ENCODE results near the gene RDM1. TPM values are rescaled to one million over a fixed set of nuclear protein-coding genes. Genes with fewer than 3 reads are reported as not detected.
"Not testable (repeated sequence)": the region's sequence is repeated elsewhere in the genome, so short reads cannot be mapped to it uniquely, and the experiment has no call there.

The RDM1 gene
- total and polyA plus RNA-seq, 7 experiments from 2014 or later = 0.39 to 6.9 TPM; not detected in 5

DNA sequence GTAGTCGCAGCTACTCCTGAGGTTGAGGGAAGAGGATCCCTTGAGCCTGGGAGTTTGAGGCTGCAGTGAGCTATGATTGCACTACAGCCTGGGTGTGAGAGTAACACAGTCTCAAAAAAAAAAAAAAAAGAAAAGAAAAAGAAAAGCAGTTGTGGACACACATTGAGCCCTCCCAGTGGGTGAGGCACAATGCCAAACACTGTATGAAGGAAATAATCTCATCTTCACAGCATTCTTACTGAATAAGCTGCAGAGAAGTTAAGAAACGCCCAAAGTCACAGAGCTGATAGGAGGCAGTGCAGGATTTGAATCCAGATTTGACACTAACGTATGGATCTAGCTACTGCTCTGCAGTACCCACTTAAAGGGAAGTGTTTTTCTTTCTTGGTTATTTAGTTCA is 18.8 kb upstream of the RDM1 start:
- no peak overlapping the region for H3K27ac ChIP-seq (ENCODE audit: low read depth, low read length)
- DNase-seq (no peak), ATAC-seq (no peak)
- no peaks in the 10 kb centered on the region for H3K36me3 ChIP-seq (ENCODE audit: control insufficient read depth in 2 of 3, insufficient read depth in 3 of 3, low read length in 3 of 3)
- H3K27ac Mint-ChIP-seq = no peak overlapping the region
- POLR2A ChIA-PET = interaction anchor here (0.6 kb wide), 1 partner anchor 930 kb away, joined by 4 read pairs; no protein-coding TSS in a partner anchor
- H3K4me1 Mint-ChIP-seq = peaks cover 0 to 2% (median 0%) of the 10 kb centered on the region in 7 donors
- H3K4me3 Mint-ChIP-seq = no peak overlapping the region
- no peaks in the 10 kb centered on the region for H3K27me3 ChIP-seq (ENCODE audit: control insufficient read depth in 2 of 2, insufficient read depth in 2 of 2, low read length in 2 of 2)
- H3K4me1 ChIP-seq (ENCODE audit: control insufficient read depth in 2 of 2, insufficient read depth in 2 of 2, low read length in 2 of 2) = no peaks in the 10 kb centered on the region
- H3K4me3 ChIP-seq (ENCODE audit: low read length) = no peak overlapping the region
- H3K9me3 Mint-ChIP-seq = no peaks in the 10 kb centered on the region
- no peaks in the 10 kb centered on the region for H3K9me3 ChIP-seq (ENCODE audit: control insufficient read depth in 2 of 3, low read length in 3 of 3)
- CTCF ChIA-PET = interaction anchor here (0.6 to 0.7 kb wide), 2 partner anchors 22 to 200 kb away, joined by 4 to 5 read pairs; no protein-coding TSS in a partner anchor
- peaks cover 0 to 18% (median 0%) of the 10 kb centered on the region in 5 donors for H3K27me3 Mint-ChIP-seq
- H3K36me3 Mint-ChIP-seq = no peaks in the 10 kb centered on the region
- intact Hi-C loops (cut with micrococcal nuclease) = no loop called here

GRCh38 chr17:35948092-35948491 is 17.5 kb upstream of the RDM1 start:
- H3K27ac Mint-ChIP-seq = no peak overlapping the region
- Histone ChIP-seq H3K4me3 (ENCODE audit: low read length) (no peak overlapping the region), H3K27me3 (ENCODE audit: control insufficient read depth in 2 of 2, insufficient read depth in 2 of 2, low read length in 2 of 2) (no peaks in the 10 kb centered on the region), H3K4me1 (ENCODE audit: control insufficient read depth in 2 of 2, insufficient read depth in 2 of 2, low read length in 2 of 2) (no peaks in the 10 kb centered on the region), H3K36me3 (ENCODE audit: control insufficient read depth in 2 of 3, insufficient read depth in 3 of 3, low read length in 3 of 3) (no peaks in the 10 kb centered on the region), H3K9me3 (ENCODE audit: control insufficient read depth in 2 of 3, low read length in 3 of 3) (no peaks in the 10 kb centered on the region), H3K27ac (ENCODE audit: low read depth, low read length) (no peak overlapping the region)
- no peaks in the 10 kb centered on the region for H3K36me3 Mint-ChIP-seq
- CTCF ChIA-PET = no interaction called here
- POLR2A ChIA-PET = no interaction called here
- H3K9me3 Mint-ChIP-seq = no peaks in the 10 kb centered on the region
- H3K4me3 Mint-ChIP-seq = no peak overlapping the region
- ATAC-seq = no peak
- no peak for DNase-seq
- intact Hi-C loops (cut with micrococcal nuclease) = no loop called here
- peaks cover 0 to 19% (median 4%) of the 10 kb centered on the region in 5 donors for H3K27me3 Mint-ChIP-seq
- peaks cover 0 to 2% (median 0%) of the 10 kb centered on the region in 7 donors for H3K4me1 Mint-ChIP-seq

DNA sequence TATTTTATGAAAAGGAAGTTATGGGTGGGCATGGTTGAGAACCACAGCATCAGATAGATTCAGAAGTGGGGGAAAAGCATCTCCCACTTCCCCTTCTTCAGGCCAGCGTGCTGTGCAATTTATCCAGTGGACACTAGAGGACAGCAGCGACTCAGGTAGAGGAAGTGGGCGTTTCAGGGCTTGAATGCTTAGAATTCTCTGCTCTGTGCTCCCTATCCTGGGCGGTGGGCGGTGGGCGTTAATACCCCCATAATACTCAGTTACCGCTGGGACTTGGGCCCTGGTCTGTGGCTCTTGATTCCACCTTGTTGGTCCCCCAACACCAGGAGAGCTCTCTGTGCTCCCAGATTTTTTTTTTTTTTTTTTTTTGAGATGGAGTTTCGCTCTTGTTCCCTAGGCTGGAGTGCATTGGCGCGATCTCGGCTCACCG is 16.6 kb upstream of the RDM1 start:
- peaks cover 0 to 2% (median 0%) of the 10 kb centered on the region in 7 donors for H3K4me1 Mint-ChIP-seq
- H3K9me3 Mint-ChIP-seq = no peaks in the 10 kb centered on the region
- no peak overlapping the region for H3K4me3 ChIP-seq (ENCODE audit: low read length)
- H3K27ac ChIP-seq (ENCODE audit: low read depth, low read length) = no peak overlapping the region
- POLR2A ChIA-PET = no interaction called here
- peak; percentile 86 for ATAC-seq
- no peaks in the 10 kb centered on the region for H3K4me1 ChIP-seq (ENCODE audit: control insufficient read depth in 2 of 2, insufficient read depth in 2 of 2, low read length in 2 of 2)
- no peaks in the 10 kb centered on the region for H3K9me3 ChIP-seq (ENCODE audit: control insufficient read depth in 2 of 3, low read length in 3 of 3)
- peak in 7 of 9 donors; percentile 8 to 43 (median 18) for DNase-seq
- H3K27ac Mint-ChIP-seq = no peak overlapping the region
- no peaks in the 10 kb centered on the region for H3K36me3 Mint-ChIP-seq
- CTCF ChIA-PET = no interaction called here
- intact Hi-C loops (cut with micrococcal nuclease) = loop anchor here in 1 of 2 donors (2.0 kb wide), 1 partner anchor 98 kb away; no protein-coding TSS in a partner anchor
- peaks cover 0 to 13% (median 6%) of the 10 kb centered on the region in 5 donors for H3K27me3 Mint-ChIP-seq
- no peaks in the 10 kb centered on the region for H3K27me3 ChIP-seq (ENCODE audit: control insufficient read depth in 2 of 2, insufficient read depth in 2 of 2, low read length in 2 of 2)
- no peaks in the 10 kb centered on the region for H3K36me3 ChIP-seq (ENCODE audit: control insufficient read depth in 2 of 3, insufficient read depth in 3 of 3, low read length in 3 of 3)
- H3K4me3 Mint-ChIP-seq = no peak overlapping the region

GRCh38 chr17:35944151-35944550 is 13.6 kb upstream of the RDM1 start:
- H3K27me3 Mint-ChIP-seq = peaks cover 0 to 21% (median 6%) of the 10 kb centered on the region in 5 donors
- H3K27ac Mint-ChIP-seq = peak overlapping the region in 1 of 9 donors; percentile 71
- intact Hi-C loops (cut with micrococcal nuclease) = no loop called here
- no peaks in the 10 kb centered on the region for H3K9me3 Mint-ChIP-seq
- no peaks in the 10 kb centered on the region for H3K36me3 Mint-ChIP-seq
- no peak overlapping the region for H3K27ac ChIP-seq (ENCODE audit: low read depth, low read length)
- H3K9me3 ChIP-seq (ENCODE audit: control insufficient read depth in 2 of 3, low read length in 3 of 3) = no peaks in the 10 kb centered on the region
- H3K4me3 ChIP-seq (ENCODE audit: low read length) = no peak overlapping the region
- ChIA-PET POLR2A (no interaction called here), CTCF (no interaction called here)
- no peak overlapping the region for H3K4me3 Mint-ChIP-seq
- H3K4me1 Mint-ChIP-seq = peaks cover 0 to 2% (median 0%) of the 10 kb centered on the region in 7 donors
- H3K36me3 ChIP-seq (ENCODE audit: control insufficient read depth in 2 of 3, insufficient read depth in 3 of 3, low read length in 3 of 3) = no peaks in the 10 kb centered on the region
- H3K27me3 ChIP-seq (ENCODE audit: control insufficient read depth in 2 of 2, insufficient read depth in 2 of 2, low read length in 2 of 2) = no peaks in the 10 kb centered on the region
- DNase-seq (no peak), ATAC-seq (no peak)
- no peaks in the 10 kb centered on the region for H3K4me1 ChIP-seq (ENCODE audit: control insufficient read depth in 2 of 2, insufficient read depth in 2 of 2, low read length in 2 of 2)

GRCh38 chr17:35943537-35943936 is 13.0 kb upstream of the RDM1 start, which contains the start of gene LYZL6:
Gene LYZL6 (minus strand): TSS chr17:35943713. CDS start chr17:35939356, 4,357 bp downstream.
- ATAC-seq (no peak), DNase-seq (no peak)
- ChIA-PET POLR2A (no interaction called here), CTCF (no interaction called here)
- Mint-ChIP-seq H3K27me3 (peaks cover 0 to 21% (median 6%) of the 10 kb centered on the region in 5 donors), H3K4me3 (no peak within 1 kb of the TSS), H3K36me3 (no peaks in the 10 kb centered on the region), H3K4me1 (peaks cover 0 to 2% (median 0%) of the 10 kb centered on the region in 7 donors), H3K9me3 (no peaks in the 10 kb centered on the region), H3K27ac (peak within 1 kb of the TSS in 1 of 9 donors; percentile 71)
- Histone ChIP-seq H3K4me3 (ENCODE audit: low read length) (no peak within 1 kb of the TSS), H3K27me3 (ENCODE audit: control insufficient read depth in 2 of 2, insufficient read depth in 2 of 2, low read length in 2 of 2) (no peaks in the 10 kb centered on the region), H3K9me3 (ENCODE audit: control insufficient read depth in 2 of 3, low read length in 3 of 3) (no peaks in the 10 kb centered on the region), H3K36me3 (ENCODE audit: control insufficient read depth in 2 of 3, insufficient read depth in 3 of 3, low read length in 3 of 3) (no peaks in the 10 kb centered on the region), H3K27ac (ENCODE audit: low read depth, low read length) (no peak within 1 kb of the TSS), H3K4me1 (ENCODE audit: control insufficient read depth in 2 of 2, insufficient read depth in 2 of 2, low read length in 2 of 2) (no peaks in the 10 kb centered on the region)
- intact Hi-C loops (cut with micrococcal nuclease) = no loop called here

GRCh38 chr17:35942588-35943186 is 12.1 kb upstream of the RDM1 start:
- H3K9me3 Mint-ChIP-seq = no peaks in the 10 kb centered on the region
- H3K27me3 Mint-ChIP-seq = peaks cover 0 to 21% (median 6%) of the 10 kb centered on the region in 5 donors
- DNase-seq = no peak
- CTCF ChIA-PET = no interaction called here
- Histone ChIP-seq H3K27me3 (ENCODE audit: control insufficient read depth in 2 of 2, insufficient read depth in 2 of 2, low read length in 2 of 2) (no peaks in the 10 kb centered on the region), H3K9me3 (ENCODE audit: control insufficient read depth in 2 of 3, low read length in 3 of 3) (no peaks in the 10 kb centered on the region), H3K4me3 (ENCODE audit: low read length) (no peak overlapping the region), H3K36me3 (ENCODE audit: control insufficient read depth in 2 of 3, insufficient read depth in 3 of 3, low read length in 3 of 3) (no peaks in the 10 kb centered on the region), H3K4me1 (ENCODE audit: control insufficient read depth in 2 of 2, insufficient read depth in 2 of 2, low read length in 2 of 2) (no peaks in the 10 kb centered on the region), H3K27ac (ENCODE audit: low read depth, low read length) (no peak overlapping the region)
- intact Hi-C loops (cut with micrococcal nuclease) = no loop called here
- no peak overlapping the region for H3K4me3 Mint-ChIP-seq
- POLR2A ChIA-PET = no interaction called here
- no peak for ATAC-seq
- H3K36me3 Mint-ChIP-seq = no peaks in the 10 kb centered on the region
- H3K4me1 Mint-ChIP-seq = peaks cover 0 to 2% (median 0%) of the 10 kb centered on the region in 7 donors
- H3K27ac Mint-ChIP-seq = no peak overlapping the region

- POLR2A ChIA-PET; CTCF ChIA-PET; H3K36me3 ChIP-seq (ENCODE audit: control insufficient read depth in 2 of 3, insufficient read depth in 3 of 3, low read length in 3 of 3); intact Hi-C loops (cut with micrococcal nuclease); H3K27ac ChIP-seq (ENCODE audit: low read depth, low read length); H3K4me3 ChIP-seq (ENCODE audit: low read length); H3K36me3 Mint-ChIP-seq; H3K27me3 ChIP-seq (ENCODE audit: control insufficient read depth in 2 of 2, insufficient read depth in 2 of 2, low read length in 2 of 2); H3K4me3 Mint-ChIP-seq; ATAC-seq; H3K27ac Mint-ChIP-seq; DNase-seq; H3K4me1 Mint-ChIP-seq; H3K9me3 Mint-ChIP-seq; H3K4me1 ChIP-seq (ENCODE audit: control insufficient read depth in 2 of 2, insufficient read depth in 2 of 2, low read length in 2 of 2); H3K9me3 ChIP-seq (ENCODE audit: control insufficient read depth in 2 of 3, low read length in 3 of 3): not testable (repeated sequence)
- H3K27me3 Mint-ChIP-seq = peaks cover 0 to 18% (median 5%) of the 10 kb centered on the region in 5 donors
Measured at GRCh38 chr17:35938492-35938891, 7.9 kb upstream of the RDM1 start.

Measured in naive thymus-derived CD4-positive, alpha-beta T cell (primary cell).